ENCODE measurements around the gene KRT25. TPM values are rescaled to one million over a fixed set of nuclear protein-coding genes. Genes with fewer than 3 reads are reported as not detected.

The KRT25 gene
- total and polyA plus RNA-seq, 2 of the 13 experiments (the other 11 are each of a cell fraction or from before 2014, with no cell fraction given), result not detected

GRCh38 chr17:40720899-40721298 is 34.2 kb downstream of the KRT25 start:
- intact Hi-C loops (cut with micrococcal nuclease; ENCODE audit: unreplicated experiment) (no loop called here), in situ Hi-C loops (cut with HindIII; ENCODE audit: extremely low pct_ligation_motif_present, low pct_unique_long_range_greater_than_20kb) (no loop called here)
- H3K27me3 ChIP-seq (ENCODE audit: control insufficient read depth in 1 of 2, insufficient read depth in 2 of 2, low read length in 2 of 2), result peaks cover 0 to 7% of the 10 kb centered on the region in 2 experiments; a peak in 3 of 5 replicates
- FAIRE-seq, result no peak
- no peaks in the 10 kb centered on the region for H3K36me3 ChIP-seq (replicated peaks in 1 of 2; ENCODE audit: control insufficient read depth in 1 of 2, insufficient read depth in 2 of 2, low read length in 2 of 2)
- ChIA-PET CTCF (ENCODE audit: low intra/inter-chr PET ratio, low total read pairs) (no interaction called here), POLR2A (no interaction called here)
- no peak for ATAC-seq
- no peak for DNase-seq (ENCODE audit: low spot score)
- WGBS (ENCODE audit: low lambda C conversion rate), result 0% methylated on average over 2 of the region's 2 CpGs
- no TSS peak for BruUV-seq (replicated peaks)
- no peak overlapping the region for H2AFZ ChIP-seq (ENCODE audit: low read length)
- H3K9me3 ChIP-seq (ENCODE audit: low read length), result no peaks in the 10 kb centered on the region
- TF ChIP-seq ZNF264 (CRISPR knock-in tag; IDR thresholded peaks at IDR 0.05) (no peak), MED1 (CRISPR knock-in tag; IDR thresholded peaks at IDR 0.05) (no peak), PCBP2 (optimal IDR thresholded peaks at IDR 0.05; ENCODE audit: low read depth, low read length, poor library complexity, severe bottlenecking) (no peak), THAP8 (CRISPR knock-in tag; IDR thresholded peaks at IDR 0.05; ENCODE audit: borderline replicate concordance) (no peak), ZNF780A (CRISPR knock-in tag; IDR thresholded peaks at IDR 0.05) (no peak), EP300 (IDR thresholded peaks at IDR 0.05; ENCODE audit: low read depth in 2 of 2, low read length in 2 of 2) (no peak), EP300 (CRISPR knock-in tag; IDR thresholded peaks at IDR 0.05; ENCODE audit: borderline replicate concordance) (no peak)
- H3K4me1 ChIP-seq (ENCODE audit: insufficient read depth, low read length), result no peaks in the 10 kb centered on the region
- no peaks in the 10 kb centered on the region for H3K79me2 ChIP-seq (ENCODE audit: insufficient read depth, low read length)
- no peak overlapping the region for H3K27ac ChIP-seq (ENCODE audit: extremely low read length, insufficient read depth, low read length)
- H3K4me2 ChIP-seq (ENCODE audit: low read depth, low read length), result no peak overlapping the region
- no peak overlapping the region for H3K4me3 ChIP-seq (replicated peaks in 1 of 3; ENCODE audit: insufficient read depth in 1 of 3, low read depth in 2 of 3, low read length in 3 of 3)
- H4K20me1 ChIP-seq (ENCODE audit: insufficient read depth, low read length), result no peaks in the 10 kb centered on the region
- no peak overlapping the region for H3K9ac ChIP-seq (ENCODE audit: insufficient read depth, low read depth, low read length)

- Histone ChIP-seq H4K20me1 (ENCODE audit: insufficient read depth, low read length) (no peaks in the 10 kb centered on the region), H3K27ac (ENCODE audit: extremely low read length, insufficient read depth, low read length) (no peak overlapping the region), H2AFZ (ENCODE audit: low read length) (no peak overlapping the region), H3K9me3 (ENCODE audit: low read length) (no peaks in the 10 kb centered on the region), H3K79me2 (ENCODE audit: insufficient read depth, low read length) (no peaks in the 10 kb centered on the region), H3K36me3 (replicated peaks in 1 of 2; ENCODE audit: control insufficient read depth in 1 of 2, insufficient read depth in 2 of 2, low read length in 2 of 2) (no peaks in the 10 kb centered on the region), H3K27me3 (ENCODE audit: control insufficient read depth in 1 of 2, insufficient read depth in 2 of 2, low read length in 2 of 2) (peaks cover 0 to 15% of the 10 kb centered on the region in 2 experiments; a peak in 4 of 5 replicates), H3K4me3 (replicated peaks in 1 of 3; ENCODE audit: insufficient read depth in 1 of 3, low read depth in 2 of 3, low read length in 3 of 3) (no peak overlapping the region), H3K9ac (ENCODE audit: insufficient read depth, low read depth, low read length) (no peak overlapping the region), H3K4me1 (ENCODE audit: insufficient read depth, low read length) (no peaks in the 10 kb centered on the region), H3K4me2 (ENCODE audit: low read depth, low read length) (no peak overlapping the region)
- ATAC-seq (no peak), DNase-seq (ENCODE audit: low spot score) (no peak), FAIRE-seq (no peak)
- POLR2A ChIA-PET, result no interaction called here
- in situ Hi-C loops (cut with HindIII; ENCODE audit: extremely low pct_ligation_motif_present, low pct_unique_long_range_greater_than_20kb) (no loop called here), intact Hi-C loops (cut with micrococcal nuclease; ENCODE audit: unreplicated experiment) (no loop called here)
- BruUV-seq (replicated peaks), result no TSS peak
- CTCF ChIA-PET (ENCODE audit: low intra/inter-chr PET ratio, low total read pairs), result no interaction called here
- WGBS (ENCODE audit: low lambda C conversion rate), result 23% methylated on average over 8 of the region's 8 CpGs
- no peak for TF ChIP-seq ARNT2 (CRISPR knock-in tag; IDR thresholded peaks at IDR 0.05; ENCODE audit: low read depth)
- no peak for TF ChIP-seq ATM (IDR thresholded peaks at IDR 0.05; ENCODE audit: borderline replicate concordance)
- no peak for TF ChIP-seq ZNF280B (CRISPR knock-in tag; IDR thresholded peaks at IDR 0.05; ENCODE audit: borderline replicate concordance)
- TF ChIP-seq ZNF383 (CRISPR knock-in tag; IDR thresholded peaks at IDR 0.05; ENCODE audit: borderline replicate concordance), result no peak
- no peak for TF ChIP-seq ZMAT3 (CRISPR knock-in tag; conservative IDR thresholded peaks at IDR 0.05)
- TF ChIP-seq KDM6A (CRISPR knock-in tag; IDR thresholded peaks at IDR 0.05; ENCODE audit: low read depth), result no peak
- TF ChIP-seq ZNF552 (CRISPR knock-in tag; IDR thresholded peaks at IDR 0.05; ENCODE audit: borderline replicate concordance), result no peak
- TF ChIP-seq ZNF350 (CRISPR knock-in tag; IDR thresholded peaks at IDR 0.05; ENCODE audit: borderline replicate concordance, low read depth), result no peak
- TF ChIP-seq ZNF235 (CRISPR knock-in tag; IDR thresholded peaks at IDR 0.05; ENCODE audit: borderline replicate concordance), result no peak
- no peak for TF ChIP-seq TBP (CRISPR knock-in tag; IDR thresholded peaks at IDR 0.05)
- no peak for TF ChIP-seq JARID2 (CRISPR knock-in tag; IDR thresholded peaks at IDR 0.05; ENCODE audit: insufficient replicate concordance)
Observed at GRCh38 chr17:40718930-40719329, 36.2 kb downstream of the KRT25 start.

Measured in HepG2 (cell line).